ENCODE results near the gene COG4. TPM values are rescaled to one million over a fixed set of nuclear protein-coding genes. Genes with fewer than 3 reads are reported as not detected.

The COG4 gene
- total RNA-seq, 1 experiment from 2014 or later: 54.2 TPM

GRCh38 chr16:70438969-70439862 lies 84.1 kb downstream of the COG4 start, which contains the start of gene ST3GAL2:
Gene ST3GAL2 (minus strand): TSS chr16:70439100. CDS start chr16:70398530, 40,570 bp downstream.
- POLR2A ChIA-PET: interaction anchor here (1.3 to 1.7 kb wide), 3 partner anchors 11 to 58 kb away, joined by 4 to 8 read pairs (median 4); no protein-coding TSS in a partner anchor
- no peaks in the 10 kb centered on the region for H3K36me3 ChIP-seq (ENCODE audit: control insufficient read depth in 1 of 2, insufficient read depth in 2 of 2, low read length in 2 of 2)
- H2AFZ ChIP-seq (ENCODE audit: low read depth, low read length, poor library complexity, severe bottlenecking): peak within 1 kb of the TSS; percentile 90
- H3K27ac ChIP-seq (ENCODE audit: low read depth, low read length): peak within 1 kb of the TSS; percentile 33; the same call in 1 of the 2 replicates
- no peaks in the 10 kb centered on the region for H3K9me3 ChIP-seq (ENCODE audit: control insufficient read depth in 1 of 2, insufficient read depth in 1 of 2, low read depth in 1 of 2, low read length in 2 of 2)
- H3K9ac ChIP-seq (ENCODE audit: low read length): peak within 1 kb of the TSS; percentile 47; the same call in 1 of the 2 replicates
- no peaks in the 10 kb centered on the region for H3K27me3 ChIP-seq (ENCODE audit: insufficient read depth, low read length)
- H4K20me1 ChIP-seq (ENCODE audit: insufficient read depth): no peaks in the 10 kb centered on the region
- peak within 1 kb of the TSS; percentile 95 for H3K4me2 ChIP-seq (ENCODE audit: low read length)
- no peak for TF ChIP-seq EZH2 (IDR thresholded peaks at IDR 0.05)
- TF ChIP-seq EZH2phosphoT487 (IDR thresholded peaks at IDR 0.05; ENCODE audit: borderline replicate concordance): no peak
- TF ChIP-seq SP1 (IDR thresholded peaks at IDR 0.05; ENCODE audit: low read depth): 0 out of 2 replicates have a peak, but pooled peaks have one; percentile 49
- peak; percentile 76 for TF ChIP-seq YY1 (IDR thresholded peaks at IDR 0.05; ENCODE audit: extremely low read depth, insufficient replicate concordance, low read depth, low read length)
- TF ChIP-seq ZFX (IDR thresholded peaks at IDR 0.05): 0 out of 2 replicates have a peak, but pooled peaks have one; percentile 5
- no peak for TF ChIP-seq SIN3A (IDR thresholded peaks at IDR 0.05; ENCODE audit: low read depth)
- TF ChIP-seq FOSL1 (IDR thresholded peaks at IDR 0.05; ENCODE audit: low read depth): no peak
- peak; percentile 49; the same call in 1 of the 2 replicates for TF ChIP-seq EGR1 (IDR thresholded peaks at IDR 0.05; ENCODE audit: low read depth)
- ATAC-seq (peak; percentile 92), DNase-seq (ENCODE audit: low read depth, low spot score) (peak; percentile 54)
- H3K79me2 ChIP-seq (ENCODE audit: insufficient read depth, low read length): no peaks in the 10 kb centered on the region
- H3K4me3 ChIP-seq (replicated peaks in 1 of 2; ENCODE audit: low read depth in 1 of 2, low read length in 2 of 2): peak within 1 kb of the TSS; percentile 56 to 70
- CTCF ChIA-PET: no interaction called here
- peaks cover 28 to 44% of the 10 kb centered on the region in 2 experiments for H3K4me1 ChIP-seq (ENCODE audit: control insufficient read depth in 1 of 2, insufficient read depth in 2 of 2, low read length in 2 of 2)
- intact Hi-C loops (cut with micrococcal nuclease): loop anchor here (5.0 kb wide), 1 partner anchor 57 kb away; no protein-coding TSS in a partner anchor
- RAD21 ChIA-PET (ENCODE audit: low non-redundant PET in 1 of 2, low total read pairs in 2 of 2, uncharacterized antibody in 2 of 2, unreplicated experiment in 2 of 2): interaction anchor here in 1 of 2 experiments (0.6 kb wide), 1 partner anchor 26 kb away, joined by 3 read pairs; no protein-coding TSS in a partner anchor
- H3K9me2 ChIP-seq (ENCODE audit: insufficient read depth): no peaks in the 10 kb centered on the region
- no TSS peak for BruUV-seq (replicated peaks)
